ENCODE data around the gene BDKRB1.

DNA sequence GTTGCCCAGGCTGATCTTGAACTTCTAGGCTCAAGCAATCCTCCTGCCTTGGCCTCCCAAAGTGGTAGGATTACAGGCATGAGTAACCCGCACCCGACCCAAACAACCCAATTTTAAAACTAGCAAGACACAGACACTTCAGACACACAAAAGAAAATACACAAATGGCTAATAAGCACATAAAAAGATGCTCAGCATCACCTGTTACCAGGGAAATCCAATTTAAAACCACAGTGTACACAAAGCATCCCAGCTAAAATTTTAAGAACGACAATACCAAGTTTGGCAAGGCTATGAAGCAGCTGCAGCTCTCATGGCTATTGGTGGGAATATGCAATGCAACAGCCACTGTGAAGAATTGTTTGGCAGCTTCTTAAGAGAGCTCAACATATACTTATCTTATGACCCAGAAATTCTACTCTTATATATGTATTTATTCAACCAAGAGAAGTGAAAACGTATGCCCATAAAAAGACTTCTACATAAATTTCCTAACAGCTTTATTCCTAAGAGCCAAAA, 42.0 kb downstream of the BDKRB1 start:
- TF ChIP-seq, protein P1, sequence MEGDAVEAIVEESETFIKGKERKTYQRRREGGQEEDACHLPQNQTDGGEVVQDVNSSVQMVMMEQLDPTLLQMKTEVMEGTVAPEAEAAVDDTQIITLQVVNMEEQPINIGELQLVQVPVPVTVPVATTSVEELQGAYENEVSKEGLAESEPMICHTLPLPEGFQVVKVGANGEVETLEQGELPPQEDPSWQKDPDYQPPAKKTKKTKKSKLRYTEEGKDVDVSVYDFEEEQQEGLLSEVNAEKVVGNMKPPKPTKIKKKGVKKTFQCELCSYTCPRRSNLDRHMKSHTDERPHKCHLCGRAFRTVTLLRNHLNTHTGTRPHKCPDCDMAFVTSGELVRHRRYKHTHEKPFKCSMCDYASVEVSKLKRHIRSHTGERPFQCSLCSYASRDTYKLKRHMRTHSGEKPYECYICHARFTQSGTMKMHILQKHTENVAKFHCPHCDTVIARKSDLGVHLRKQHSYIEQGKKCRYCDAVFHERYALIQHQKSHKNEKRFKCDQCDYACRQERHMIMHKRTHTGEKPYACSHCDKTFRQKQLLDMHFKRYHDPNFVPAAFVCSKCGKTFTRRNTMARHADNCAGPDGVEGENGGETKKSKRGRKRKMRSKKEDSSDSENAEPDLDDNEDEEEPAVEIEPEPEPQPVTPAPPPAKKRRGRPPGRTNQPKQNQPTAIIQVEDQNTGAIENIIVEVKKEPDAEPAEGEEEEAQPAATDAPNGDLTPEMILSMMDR (conservative IDR thresholded peaks at IDR 0.05 in 1 of 2, IDR thresholded peaks at IDR 0.05 in 1 of 2; ENCODE audit: low read depth in 1 of 2, low read length in 2 of 2): no peak
- TF ChIP-seq EZH2 (IDR thresholded peaks at IDR 0.05; ENCODE audit: low read length, missing control alignments): no peak

All from fibroblast of lung (primary cell).